ENCODE data around the gene RLBP1.

DNA sequence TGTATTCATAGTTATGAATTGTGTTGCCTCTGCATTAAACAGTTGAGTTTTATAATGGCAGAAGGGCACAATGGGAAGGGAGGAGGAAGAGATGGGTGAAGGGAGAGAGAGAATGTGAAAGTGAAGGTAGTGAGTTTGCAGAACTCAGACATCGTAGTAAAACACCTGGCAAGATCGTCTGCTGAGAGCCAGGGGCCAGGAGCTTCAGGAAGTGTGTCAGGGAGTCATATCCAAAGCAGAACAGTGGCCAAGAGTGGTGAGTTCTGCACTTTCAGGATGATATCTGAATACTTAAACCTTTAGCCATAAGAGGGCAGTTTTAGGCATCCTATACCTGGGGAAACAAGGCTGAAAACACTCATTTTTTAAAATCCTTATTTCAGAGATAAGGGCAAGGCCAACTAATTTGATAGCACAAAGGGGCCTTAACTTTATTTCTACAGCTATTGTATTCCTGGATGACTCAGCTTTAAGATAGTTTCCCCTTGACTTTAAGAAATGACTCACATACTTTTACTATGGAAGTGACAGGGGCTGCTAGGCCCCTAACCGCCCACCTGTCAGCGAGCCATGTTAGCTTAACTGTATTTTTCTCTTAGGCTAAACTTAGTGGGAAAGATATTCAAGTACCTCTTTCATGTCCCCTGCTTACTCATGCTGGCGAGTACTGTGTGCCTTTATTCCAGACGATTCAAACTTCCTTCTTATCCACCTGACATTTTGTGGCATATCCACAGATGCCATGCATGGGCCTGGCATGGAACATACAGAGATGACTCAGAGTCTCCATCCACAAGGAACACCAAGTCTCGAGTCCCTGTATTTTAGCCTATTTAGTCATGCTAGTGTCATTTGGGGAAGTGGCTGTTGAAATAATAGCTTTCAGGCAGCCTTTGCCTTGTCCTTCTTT is 53.9 kb downstream of the RLBP1 start:
- TF ChIP-seq CTCF (conservative IDR thresholded peaks at IDR 0.05; ENCODE audit: low read depth, low read length) (no peak), EZH2 (IDR thresholded peaks at IDR 0.05; ENCODE audit: low read length, unreplicated experiment) (no peak)
